GM21717 (cell line): Measurements from ENCODE around the gene NOTCH4.

Experiments
- ATAC-seq: cut with Tn5 transposase; IDR thresholded peaks from one replicate; pipeline ENCODE4 v1.9.1; 2021; ENCODE audit warnings: mild to moderate bottlenecking, moderate library complexity; ENCODE audit not compliant: unreplicated experiment

Gene NOTCH4

DNA sequence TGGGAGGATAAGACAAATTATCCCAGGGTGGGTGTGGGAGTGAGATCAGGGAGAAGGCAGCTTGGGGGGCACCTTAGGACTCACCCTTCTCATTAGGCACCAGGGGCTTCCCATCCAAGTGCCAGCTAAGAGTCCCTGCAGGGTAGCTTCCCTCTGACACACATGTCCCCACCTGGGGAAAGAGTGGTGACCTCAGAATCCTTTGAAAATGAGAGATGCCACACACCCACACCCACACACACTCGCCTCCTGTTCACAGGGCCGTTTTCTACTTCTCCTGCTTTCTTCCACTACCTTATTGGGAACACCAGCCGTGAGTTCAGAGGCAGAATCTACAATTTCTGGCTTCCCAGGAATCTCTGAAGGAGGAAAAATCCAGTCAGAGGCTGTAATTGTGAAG, 40.8 kb downstream of the NOTCH4 start:
- ATAC-seq = no peak

GRCh38 chr6:32182555-32182981, 41.3 kb downstream of the NOTCH4 start:
- ATAC-seq = no peak

DNA sequence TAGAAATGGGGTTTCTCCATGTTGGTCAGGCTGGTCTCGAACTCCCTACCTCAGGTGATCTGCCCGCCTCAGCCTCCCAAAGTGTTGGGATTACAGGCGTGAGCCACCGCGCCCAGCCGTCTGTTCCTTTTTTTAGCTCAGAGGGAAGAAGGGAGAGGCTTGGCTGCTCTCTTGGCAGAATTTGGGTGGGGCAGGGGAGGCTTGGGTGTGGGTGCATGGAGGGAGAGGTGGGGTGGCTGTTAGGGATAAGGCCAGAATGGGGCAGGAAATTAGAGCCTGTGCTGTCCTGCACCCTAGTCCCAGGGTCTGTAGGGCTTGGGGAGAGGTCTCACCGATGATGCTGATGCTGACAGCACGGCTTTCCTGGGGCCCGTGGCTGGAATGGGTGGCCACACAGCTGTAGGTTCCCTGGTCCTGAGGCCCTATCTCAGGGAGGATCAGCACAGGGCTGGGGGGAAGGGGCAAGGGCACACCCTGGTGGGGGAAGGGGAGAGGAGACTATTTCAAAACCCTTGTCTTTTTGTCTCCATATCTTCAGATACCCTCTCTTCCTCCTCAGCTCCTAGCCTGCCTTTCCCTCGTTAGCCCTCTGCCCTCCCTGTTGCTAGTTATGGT, 41.8 kb downstream of the NOTCH4 start:
- no peak for ATAC-seq

DNA sequence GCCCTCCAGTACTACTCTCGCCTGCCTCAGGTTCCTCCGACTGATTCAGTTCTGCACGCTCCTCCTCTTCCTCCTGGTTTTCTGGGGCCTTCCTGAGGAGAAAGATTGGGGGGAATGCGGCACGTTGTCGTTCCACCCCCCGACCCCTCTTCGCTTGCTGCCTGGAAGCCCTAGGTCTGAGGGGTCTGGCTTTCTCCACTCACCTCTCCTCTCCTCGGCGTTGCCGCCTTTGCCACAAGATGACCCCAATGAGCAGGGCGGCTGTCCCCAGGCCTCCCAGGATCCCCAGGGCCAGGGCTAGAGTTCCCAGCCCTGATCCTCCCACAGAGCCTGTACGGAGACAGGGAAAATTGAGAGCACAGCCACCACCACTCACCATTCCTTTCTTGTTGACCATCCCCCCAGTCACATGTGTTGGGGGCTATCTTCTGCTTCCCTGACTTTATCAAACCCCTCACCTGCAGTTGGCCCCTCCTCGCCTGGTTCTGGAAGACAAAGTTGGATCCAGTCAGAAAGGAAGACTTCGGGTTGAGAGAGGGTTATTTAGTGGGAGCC, 42.6 kb downstream of the NOTCH4 start:
- no peak for ATAC-seq

GRCh38 chr6:32179766-32180405, 44.0 kb downstream of the NOTCH4 start:
- ATAC-seq = no peak

- ATAC-seq = no peak
Measured at GRCh38 chr6:32178547-32179440, 45.1 kb downstream of the NOTCH4 start.

GRCh38 chr6:32177788-32178546, 45.9 kb downstream of the NOTCH4 start, which contains the start of gene RNF5:
Gene RNF5, plus strand, starts transcription at chr6:32178405. Its CDS starts 107 bp downstream, at chr6:32178512.
- ATAC-seq = peak; percentile 67

DNA sequence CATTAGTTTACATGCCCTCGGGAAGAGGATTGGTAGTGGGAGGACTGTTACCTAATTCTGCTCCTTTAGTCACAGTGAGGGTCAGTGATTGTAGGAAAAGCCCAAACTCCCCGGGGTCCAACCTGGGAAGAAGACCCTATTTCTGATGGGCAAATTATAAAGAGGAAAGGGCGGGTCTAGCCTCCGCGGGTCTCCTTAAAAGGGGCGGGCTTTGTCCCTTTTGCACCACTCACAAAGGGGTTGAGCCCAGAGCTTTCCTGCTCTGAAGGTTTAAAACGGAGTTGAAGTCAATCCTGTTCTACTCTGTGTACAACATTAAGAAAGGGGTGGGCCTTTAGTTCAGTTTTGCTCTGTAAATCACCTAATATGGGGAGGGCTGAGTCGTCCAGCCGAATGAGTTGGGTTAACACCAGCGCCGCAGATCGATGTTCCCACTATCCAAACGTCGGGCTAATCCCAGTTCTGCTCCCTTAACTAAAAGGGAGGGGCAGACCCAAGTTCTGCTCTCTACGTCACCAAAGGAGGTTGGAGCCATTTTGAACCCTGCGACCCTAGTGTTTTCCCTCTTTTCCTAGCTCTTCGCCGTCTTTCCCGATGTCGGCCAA, 46.6 kb downstream of the NOTCH4 start:
- peak; percentile 4 for ATAC-seq

DNA sequence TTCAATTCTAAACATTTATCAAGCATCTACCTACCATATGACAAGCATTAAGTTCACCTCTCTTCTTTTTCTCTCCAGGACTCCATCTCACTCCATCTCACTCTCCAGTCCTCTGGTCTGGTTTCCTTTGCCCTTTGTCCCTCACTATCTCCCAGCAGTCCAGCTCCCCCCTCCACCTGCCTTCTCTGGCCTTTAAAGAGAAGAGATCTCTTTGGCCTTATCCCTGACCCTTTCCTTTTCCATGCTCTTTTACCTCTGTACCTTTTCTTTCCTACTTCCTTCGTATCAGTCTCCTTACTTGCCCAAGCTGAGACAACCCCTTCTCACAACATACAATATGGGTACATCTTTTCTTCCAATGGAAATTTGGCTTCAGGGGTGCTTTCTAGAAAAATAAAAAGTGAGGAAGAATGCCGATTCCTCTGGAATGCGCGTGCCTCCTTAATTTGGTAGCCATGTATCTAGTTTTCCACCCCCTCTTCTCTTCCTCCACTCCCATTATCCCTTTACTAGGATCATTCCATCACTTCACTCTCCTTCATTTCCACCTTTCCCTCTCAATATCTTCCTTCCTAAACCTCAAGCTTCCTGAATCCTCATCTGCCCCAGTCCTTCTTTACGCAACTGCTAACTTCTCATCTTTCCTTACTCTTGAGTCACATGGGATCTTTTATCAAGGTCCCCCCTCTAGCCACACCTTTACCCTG, 47.2 kb downstream of the NOTCH4 start:
- ATAC-seq = no peak

DNA sequence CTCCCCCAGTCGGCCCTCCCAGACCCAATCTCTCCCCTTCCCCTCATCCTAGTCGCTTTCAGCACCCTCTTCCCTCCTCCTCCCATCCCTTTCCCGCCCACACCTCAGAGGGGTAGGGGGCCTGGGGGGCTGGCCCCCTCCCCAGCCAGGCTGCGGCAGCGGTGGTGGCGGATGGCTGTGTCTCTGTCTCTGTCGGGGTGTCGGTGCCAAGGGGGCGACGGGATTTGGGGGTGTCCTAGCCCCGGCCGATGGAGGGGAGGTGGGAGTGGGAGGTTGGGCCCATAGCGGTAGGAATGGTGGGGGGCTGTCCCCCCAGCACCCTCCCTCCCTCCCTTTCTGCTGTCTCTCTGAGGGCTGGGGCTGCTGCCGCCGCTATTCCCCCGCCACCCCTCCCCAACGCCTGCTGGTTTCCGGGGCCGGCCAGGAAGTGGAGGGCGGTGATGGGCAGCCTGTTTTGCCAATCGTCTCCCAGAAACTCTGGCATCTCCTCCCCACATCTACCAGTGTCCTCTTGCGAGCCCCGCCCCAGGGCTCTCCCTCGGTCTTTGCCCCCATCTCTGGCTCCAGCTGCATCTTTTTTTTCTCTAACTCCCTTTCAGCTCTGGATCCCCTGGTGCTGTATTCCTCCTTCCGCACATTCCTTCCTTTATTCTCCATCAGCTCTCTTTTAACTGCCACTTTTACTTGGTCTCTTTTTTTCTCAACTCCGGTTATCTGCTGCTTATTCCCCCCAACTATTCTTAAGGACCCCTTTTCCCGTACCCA, 48.0 kb downstream of the NOTCH4 start, which contains the start of gene AGPAT1:
Gene AGPAT1 (minus strand): TSS at position 374 of the 765 bp plus-strand sequence. CDS start 4,588 bp downstream, outside the sequence.
- peak; percentile 32 for ATAC-seq

DNA sequence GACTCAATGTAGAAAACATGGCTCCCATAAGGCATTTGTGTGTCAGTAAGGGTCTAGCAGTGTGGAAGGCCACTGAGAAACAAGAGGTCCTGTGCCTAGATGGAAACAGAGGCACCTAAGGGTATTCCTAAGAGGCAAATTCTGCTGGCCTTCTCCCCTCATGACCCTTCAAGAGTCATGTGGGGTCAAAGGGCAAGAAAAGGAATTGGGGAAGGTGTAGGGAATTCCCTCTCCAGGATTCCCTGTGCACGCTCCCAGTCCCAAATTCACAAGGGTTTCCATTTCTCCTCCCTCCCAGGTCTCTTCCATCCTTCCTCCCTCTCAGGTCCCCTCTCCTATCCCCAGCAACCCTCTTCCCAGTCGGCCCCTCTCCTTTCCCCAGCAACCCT, 48.6 kb downstream of the NOTCH4 start:
- no peak for ATAC-seq

- no peak for ATAC-seq
Measured at GRCh38 chr6:32174416-32174815, 49.5 kb downstream of the NOTCH4 start.

- ATAC-seq = no peak
Measured at GRCh38 chr6:32173051-32173727, 50.7 kb downstream of the NOTCH4 start.

- ATAC-seq = no peak
Measured at GRCh38 chr6:32171234-32171633, 52.6 kb downstream of the NOTCH4 start.

DNA sequence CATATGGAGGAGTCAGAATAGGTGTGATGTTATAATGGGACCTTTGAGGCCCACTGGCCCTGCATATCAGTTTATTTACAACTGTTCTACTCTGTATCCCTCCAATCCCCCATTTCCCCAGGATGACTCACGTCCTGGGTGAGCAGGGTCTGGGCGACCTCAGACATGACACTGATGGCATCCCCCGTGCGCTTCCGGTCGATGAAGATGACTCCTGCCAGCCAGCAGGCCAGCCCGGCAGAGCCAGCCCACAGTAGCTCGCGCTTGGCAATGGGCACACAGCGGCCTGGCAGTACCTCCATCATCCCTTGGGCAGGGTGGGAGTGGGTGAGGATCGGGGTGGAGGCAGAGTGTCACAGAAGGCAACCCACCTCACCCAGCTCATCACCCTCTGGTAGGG, 53.6 kb downstream of the NOTCH4 start:
- no peak for ATAC-seq

DNA sequence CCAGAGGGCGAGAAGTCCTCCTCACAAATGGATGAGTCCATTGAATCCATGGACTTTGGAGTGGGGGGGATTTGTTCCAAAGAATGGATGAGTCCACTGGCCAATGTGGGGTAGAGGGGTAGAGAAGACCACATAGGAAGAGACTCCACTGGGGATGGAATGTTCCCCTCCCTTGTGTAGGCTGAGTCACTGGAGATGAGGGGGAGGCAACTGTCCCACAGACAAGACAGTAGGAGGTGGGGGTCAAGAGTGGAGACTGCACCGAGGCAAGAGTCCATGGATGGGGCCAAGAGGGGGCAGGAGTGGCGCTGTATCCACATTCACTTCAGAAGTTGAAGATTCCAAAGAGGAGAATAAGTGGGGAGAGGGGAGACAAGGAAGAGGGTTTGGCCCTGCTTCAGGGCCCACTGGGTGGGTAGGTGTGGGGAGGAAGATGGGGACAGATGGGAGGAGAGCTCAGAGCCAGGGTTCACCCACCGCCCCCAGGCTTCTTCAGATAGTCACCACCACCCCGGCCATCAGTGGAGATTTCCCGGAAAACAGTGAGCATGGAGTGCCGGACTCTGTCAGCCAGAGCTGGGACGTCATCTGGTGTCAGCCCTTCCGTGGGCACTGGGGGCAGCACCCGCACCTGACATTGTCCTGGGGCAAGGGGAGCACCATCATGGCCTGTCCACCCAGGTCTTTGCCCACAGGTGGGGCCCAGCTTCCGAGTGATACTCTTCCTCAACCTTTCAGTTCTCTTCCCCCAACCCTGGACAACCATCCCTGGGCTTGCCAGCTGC, 54.9 kb downstream of the NOTCH4 start:
- ATAC-seq = no peak

GRCh38 chr6:32168350-32168749, 55.5 kb downstream of the NOTCH4 start:
- ATAC-seq = no peak
